GM23338 (cell line): Measurements from ENCODE around the gene DEK.

Experiments used
- CTCF ChIP-seq, 2 experiments: fragments of 200-600 bp in 1 of 2; sonication (generic) in 1 of 2; conservative IDR thresholded peaks; 2 replicates each; pipeline versions ENCODE4 v1.5.1 to v1.6.1; 2016 to 2017; ENCODE audit warnings: antibody characterized with exemption in 2 of 2, low read depth in 2 of 2, mild to moderate bottlenecking in 2 of 2, moderate library complexity in 1 of 2
- EZH2 ChIP-seq: fragments of 200-600 bp; sonication (generic); IDR thresholded peaks from one replicate; pipeline ENCODE4 v1.8.0; 2017; ENCODE audit warnings: antibody characterized with exemption, mild to moderate bottlenecking, low read depth; ENCODE audit not compliant: unreplicated experiment
- EZH2phosphoT487 ChIP-seq: fragments of 200-600 bp; sonication (generic); IDR thresholded peaks from one replicate; pipeline ENCODE4 v1.8.1; 2018; ENCODE audit warnings: antibody characterized with exemption; ENCODE audit not compliant: unreplicated experiment
- JUNB ChIP-seq: IDR thresholded peaks from one replicate; pipeline ENCODE4 v1.6.1; 2016; ENCODE audit warnings: antibody characterized with exemption; ENCODE audit not compliant: unreplicated experiment
- NANOG ChIP-seq: IDR thresholded peaks from 2 replicates; pipeline ENCODE4 v1.6.1; 2016; ENCODE audit warnings: antibody characterized with exemption, borderline replicate concordance

DNA sequence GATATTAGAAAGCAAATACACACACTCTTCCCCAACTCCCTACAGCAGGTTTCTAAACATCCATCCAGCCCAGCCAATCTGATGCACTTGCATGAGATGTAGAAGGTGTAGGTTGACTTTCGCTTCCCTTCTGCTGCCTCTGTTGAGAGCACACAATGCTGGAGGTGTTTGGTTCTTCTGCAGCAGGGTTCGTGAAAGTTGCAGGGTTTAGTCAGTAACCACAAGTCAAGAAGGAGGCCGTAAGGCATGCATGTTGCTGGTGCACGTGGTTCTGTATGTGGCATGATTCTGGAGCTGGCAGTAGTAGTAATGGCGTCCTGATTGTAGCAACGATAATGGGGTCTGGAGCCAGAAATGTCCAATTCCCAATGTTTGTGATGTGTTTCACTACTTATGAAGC is 53.0 kb downstream of the DEK start:
- TF ChIP-seq CTCF (conservative IDR thresholded peaks at IDR 0.05; ENCODE audit: low read depth in 2 of 2) (no peak), EZH2 (no peak), JUNB (no peak), NANOG (no peak), EZH2phosphoT487 (no peak)
